Tibial artery (tissue), 4 donors: Measurements from ENCODE around the gene LGALS16.

Experiments
- DNase-seq, 2 donors: peaks; one replicate each; pipeline ENCODE4 v3.0.0-alpha.2; 2019
- H3K27ac ChIP-seq, 2 donors: fragments of 200-600 bp; sonication (generic) in 1 of 2; 1 replicate in 1 of 2; 2 replicates in 1 of 2; pipeline ENCODE4 v1.5.1; 2018 to 2019; ENCODE audit warnings: mild to moderate bottlenecking in 1 of 2
- H3K27me3 ChIP-seq, 2 donors: fragments of 200-600 bp; sonication (generic) in 1 of 2; one replicate each; pipeline versions ENCODE4 v1.5.1 to v1.6.0; 2016 to 2019
- H3K36me3 ChIP-seq, 3 donors: fragments of 200-600 bp; sonication (generic) in 2 of 3; one replicate each; pipeline ENCODE4 v1.5.1; 2016 to 2019; ENCODE audit warnings: mild to moderate bottlenecking in 2 of 3
- H3K4me1 ChIP-seq, 4 donors: fragments of 200-600 bp; sonication (generic) in 2 of 4; 1 replicate in 3 of 4; 2 replicates in 1 of 4; pipeline ENCODE4 v1.5.1; 2016 to 2019
- H3K4me3 ChIP-seq, 2 donors: fragments of 200-600 bp; sonication (generic) in 1 of 2; 1 replicate in 1 of 2; 2 replicates in 1 of 2; pipeline ENCODE4 v1.5.1; 2018 to 2019; ENCODE audit warnings: mild to moderate bottlenecking in 2 of 2
- H3K9me3 ChIP-seq, 3 donors: fragments of 200-600 bp; sonication (generic) in 1 of 3; one replicate each; pipeline ENCODE4 v1.5.1; 2016 to 2019
- intact Hi-C: fragments of 100-400 bp; cut with DNase I; formaldehyde crosslinking; loops from one replicate; pipeline ENCODE4 v1.15.0; 2023; ENCODE audit warnings: low total_unique reads
- TF ChIP-seq, protein P1 (sequence below), 2 experiments: fragments of 200-600 bp in 1 of 2; fragments of 450-650 bp in 1 of 2; IDR thresholded peaks; one replicate each; pipeline ENCODE4 v1.5.1; 2017 to 2019; ENCODE audit warnings: antibody characterized with exemption in 2 of 2, mild to moderate bottlenecking in 1 of 2, moderate library complexity in 1 of 2

LGALS16 gene

DNA sequence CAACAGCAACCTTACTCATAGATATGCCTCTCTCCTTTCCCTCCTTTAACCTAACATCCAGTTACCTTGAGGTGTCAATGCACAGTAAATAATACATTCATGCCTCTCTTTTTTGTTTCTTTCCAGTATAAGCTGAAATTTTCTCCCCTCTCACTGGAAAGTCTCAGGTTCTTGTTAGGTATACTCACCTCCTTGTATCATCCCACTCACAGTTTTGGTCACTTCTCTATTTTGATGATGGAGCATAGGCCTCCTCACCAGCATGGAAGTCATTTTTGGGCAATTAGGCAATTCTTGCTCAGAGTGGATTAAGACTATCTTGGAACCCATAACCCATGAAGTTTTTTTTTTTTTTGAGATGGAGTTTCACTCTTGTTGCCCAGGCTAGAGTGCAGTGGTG, 42.8 kb downstream of the LGALS16 start:
- no peak overlapping the region for H3K4me3 ChIP-seq
- H3K4me1 ChIP-seq, result no peaks in the 10 kb centered on the region
- no peak for DNase-seq
- no peaks in the 10 kb centered on the region for H3K9me3 ChIP-seq
- intact Hi-C loops, result no loop called here
- no peaks in the 10 kb centered on the region for H3K36me3 ChIP-seq
- TF ChIP-seq, protein P1, sequence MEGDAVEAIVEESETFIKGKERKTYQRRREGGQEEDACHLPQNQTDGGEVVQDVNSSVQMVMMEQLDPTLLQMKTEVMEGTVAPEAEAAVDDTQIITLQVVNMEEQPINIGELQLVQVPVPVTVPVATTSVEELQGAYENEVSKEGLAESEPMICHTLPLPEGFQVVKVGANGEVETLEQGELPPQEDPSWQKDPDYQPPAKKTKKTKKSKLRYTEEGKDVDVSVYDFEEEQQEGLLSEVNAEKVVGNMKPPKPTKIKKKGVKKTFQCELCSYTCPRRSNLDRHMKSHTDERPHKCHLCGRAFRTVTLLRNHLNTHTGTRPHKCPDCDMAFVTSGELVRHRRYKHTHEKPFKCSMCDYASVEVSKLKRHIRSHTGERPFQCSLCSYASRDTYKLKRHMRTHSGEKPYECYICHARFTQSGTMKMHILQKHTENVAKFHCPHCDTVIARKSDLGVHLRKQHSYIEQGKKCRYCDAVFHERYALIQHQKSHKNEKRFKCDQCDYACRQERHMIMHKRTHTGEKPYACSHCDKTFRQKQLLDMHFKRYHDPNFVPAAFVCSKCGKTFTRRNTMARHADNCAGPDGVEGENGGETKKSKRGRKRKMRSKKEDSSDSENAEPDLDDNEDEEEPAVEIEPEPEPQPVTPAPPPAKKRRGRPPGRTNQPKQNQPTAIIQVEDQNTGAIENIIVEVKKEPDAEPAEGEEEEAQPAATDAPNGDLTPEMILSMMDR (IDR thresholded peaks at IDR 0.05), result no peak
- H3K27me3 ChIP-seq, result no peaks in the 10 kb centered on the region
- H3K27ac ChIP-seq, result no peak overlapping the region

DNA sequence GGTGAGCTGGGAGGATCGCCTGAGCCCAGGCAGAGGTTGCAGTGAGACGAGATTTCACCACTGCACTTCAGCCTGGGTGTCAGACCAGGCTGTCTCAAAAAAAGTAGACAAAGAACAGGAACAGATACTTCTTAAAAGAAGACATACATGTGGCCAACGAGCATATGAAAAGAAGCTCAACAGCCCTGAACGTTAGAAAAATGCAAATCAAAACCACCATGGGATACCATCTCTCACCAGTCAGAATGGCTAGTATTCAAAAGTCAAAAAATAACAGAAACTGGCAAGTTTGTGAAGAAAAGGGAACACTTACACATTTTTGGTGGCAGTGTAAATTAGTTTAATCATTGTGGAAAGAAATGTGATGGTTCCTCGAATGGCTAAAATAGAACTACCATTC, 45.6 kb downstream of the LGALS16 start:
- H3K4me3 ChIP-seq, result no peak overlapping the region
- no peaks in the 10 kb centered on the region for H3K4me1 ChIP-seq
- TF ChIP-seq, protein P1 (IDR thresholded peaks at IDR 0.05), result no peak
- H3K27ac ChIP-seq, result no peak overlapping the region
- H3K27me3 ChIP-seq, result no peaks in the 10 kb centered on the region
- H3K9me3 ChIP-seq, result no peaks in the 10 kb centered on the region
- intact Hi-C loops, result no loop called here
- no peaks in the 10 kb centered on the region for H3K36me3 ChIP-seq
- no peak for DNase-seq

DNA sequence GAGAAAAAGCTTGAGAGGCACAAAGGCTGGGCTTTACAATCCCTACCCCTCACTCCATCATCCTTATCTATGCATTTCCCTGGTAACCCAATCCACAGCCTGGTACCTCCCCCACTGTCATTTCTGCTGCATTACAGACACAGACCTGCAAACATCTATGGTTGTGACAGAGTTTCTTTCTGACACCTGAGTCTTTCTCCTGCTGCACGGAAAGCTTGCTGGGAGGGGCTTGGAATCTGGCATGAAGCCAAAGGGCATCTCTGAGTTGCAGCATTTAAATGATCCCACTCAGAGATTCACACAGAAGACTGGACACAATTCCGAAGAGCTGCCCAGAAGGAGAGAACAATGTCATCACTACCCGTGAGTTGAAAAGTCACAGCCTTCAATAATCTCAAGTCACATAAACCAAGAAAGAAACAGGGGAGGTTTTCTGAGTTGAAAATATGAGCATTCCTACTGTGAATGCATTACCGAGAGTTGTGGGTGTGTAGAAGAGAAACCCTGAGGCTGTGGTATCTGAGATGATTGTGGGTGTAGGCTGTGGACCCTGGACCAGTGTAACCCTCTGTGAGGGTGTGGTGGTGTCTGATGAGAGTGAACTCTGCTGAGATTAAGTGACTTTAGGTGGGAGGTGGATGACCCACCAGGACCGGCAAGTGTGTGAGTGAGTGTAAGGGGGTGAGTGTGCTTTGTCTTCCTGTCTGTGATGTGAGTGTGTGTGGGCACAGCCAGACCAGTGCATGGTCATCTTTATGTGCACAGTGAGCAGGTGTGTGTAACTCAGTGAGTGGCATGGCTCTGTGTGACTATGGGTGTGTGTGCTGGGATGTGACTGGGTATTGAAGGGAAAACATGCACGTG, 48.7 kb downstream of the LGALS16 start, which contains the start of gene LGALS14:
Gene LGALS14 (plus strand): TSS at position 301 of the 864 bp plus-strand sequence. CDS start 48 bp downstream, at position 349.
- Histone ChIP-seq H3K9me3 (no peaks in the 10 kb centered on the region), H3K4me3 (no peak within 1 kb of the TSS), H3K27me3 (no peaks in the 10 kb centered on the region), H3K4me1 (no peaks in the 10 kb centered on the region), H3K27ac (no peak within 1 kb of the TSS), H3K36me3 (no peaks in the 10 kb centered on the region)
- DNase-seq, result no peak
- TF ChIP-seq, protein P1 (IDR thresholded peaks at IDR 0.05), result no peak
- intact Hi-C loops, result no loop called here

DNA sequence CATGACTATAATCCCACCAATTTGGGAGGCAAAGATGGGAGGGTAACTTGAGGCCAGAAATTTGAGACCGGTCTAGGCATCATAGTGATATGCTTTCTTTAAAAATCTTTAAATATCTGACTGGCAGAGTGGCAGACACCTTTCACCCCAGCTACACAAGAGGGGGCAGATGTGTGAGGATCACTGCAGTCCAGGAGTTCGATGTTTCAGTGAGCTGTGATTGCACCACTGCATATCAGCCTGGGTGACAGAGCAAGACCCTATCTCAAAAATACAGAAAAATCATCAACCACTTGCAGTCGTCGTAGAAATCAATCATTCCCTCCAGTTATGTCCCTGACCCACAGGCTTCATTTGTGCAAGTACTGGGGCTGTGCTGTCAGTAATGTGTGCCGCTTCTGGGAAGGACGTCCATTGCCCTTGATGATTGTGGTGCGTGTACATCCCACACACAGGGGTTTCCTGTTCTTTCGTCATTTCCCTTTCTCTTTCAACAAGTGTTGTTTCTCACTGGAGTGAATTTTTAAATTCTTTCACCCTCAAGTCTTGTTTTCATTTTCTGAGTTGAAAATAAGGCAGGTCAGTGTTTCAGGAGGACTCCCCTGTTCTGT, 50.0 kb downstream of the LGALS16 start:
- Histone ChIP-seq H3K4me3 (no peak overlapping the region), H3K36me3 (no peaks in the 10 kb centered on the region), H3K9me3 (no peaks in the 10 kb centered on the region), H3K4me1 (no peaks in the 10 kb centered on the region), H3K27ac (no peak overlapping the region), H3K27me3 (no peaks in the 10 kb centered on the region)
- DNase-seq, result no peak
- intact Hi-C loops, result no loop called here
- TF ChIP-seq, protein P1 (IDR thresholded peaks at IDR 0.05), result no peak

DNA sequence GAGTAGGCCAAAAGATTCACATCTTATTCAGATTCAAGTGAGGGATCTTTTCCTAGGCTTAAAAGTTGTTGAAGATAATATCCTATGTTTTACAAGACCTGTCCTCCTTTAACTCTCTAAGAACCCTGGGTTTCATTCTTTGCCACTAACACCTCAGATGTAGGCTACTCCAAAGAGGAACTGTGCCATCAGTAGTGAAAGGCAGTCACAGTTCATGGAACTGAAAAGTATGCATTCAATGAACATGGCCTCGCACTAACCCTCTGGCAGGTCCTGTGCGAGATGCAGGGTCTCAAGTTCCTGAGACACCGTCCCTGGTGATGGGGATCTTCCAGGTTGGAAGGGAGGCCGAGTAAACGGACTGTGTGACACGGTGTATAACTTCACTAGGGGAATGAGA, 52.9 kb downstream of the LGALS16 start:
- Histone ChIP-seq H3K4me1 (no peaks in the 10 kb centered on the region), H3K27me3 (no peaks in the 10 kb centered on the region), H3K27ac (no peak overlapping the region), H3K36me3 (no peaks in the 10 kb centered on the region), H3K4me3 (no peak overlapping the region), H3K9me3 (no peaks in the 10 kb centered on the region)
- TF ChIP-seq, protein P1 (IDR thresholded peaks at IDR 0.05), result no peak
- intact Hi-C loops, result no loop called here
- DNase-seq, result no peak
